GM12892 (cell line): ENCODE data around the gene TAF15.

ENCODE experiments used
- DNase-seq: peaks from one replicate; pipeline ENCODE4 v3.0.0; 2011; ENCODE audit not compliant: insufficient read length
- FAIRE-seq: peaks from 2 replicates; lab custom pipeline; 2011; peaks lifted over from hg19 to GRCh38; lab: Jason Lieb, UNC
- POLR2A ChIP-seq: IDR thresholded peaks from 2 replicates; pipeline ENCODE4 v1.6.1; 2011; ENCODE audit warnings: low read depth, low read length, control low read depth
- POLR2AphosphoS5 ChIP-seq: IDR thresholded peaks from 2 replicates; pipeline ENCODE4 v1.6.1; 2011; ENCODE audit warnings: low read depth, low read length, control low read depth
- TAF1 ChIP-seq: IDR thresholded peaks from 2 replicates; pipeline ENCODE4 v1.6.1; 2011; ENCODE audit warnings: low read depth, mild to moderate bottlenecking, control low read depth, low read length, borderline replicate concordance

The TAF15 gene

GRCh38 chr17:35841505-35841904 lies 32.2 kb downstream of the TAF15 start:
- FAIRE-seq, result no peak
- TF ChIP-seq POLR2AphosphoS5 (no peak), POLR2A (no peak), TAF1 (no peak)
- no peak for DNase-seq

GRCh38 chr17:35842239-35842638 lies 33.0 kb downstream of the TAF15 start:
- FAIRE-seq, result no peak
- DNase-seq, result no peak
- TF ChIP-seq POLR2AphosphoS5 (no peak), TAF1 (no peak), POLR2A (no peak)

GRCh38 chr17:35843698-35844097 lies 34.4 kb downstream of the TAF15 start:
- no peak for DNase-seq
- FAIRE-seq, result no peak
- TF ChIP-seq POLR2A (no peak), TAF1 (no peak), POLR2AphosphoS5 (no peak)

GRCh38 chr17:35844547-35844946 lies 35.3 kb downstream of the TAF15 start:
- FAIRE-seq, result no peak
- TF ChIP-seq POLR2A (no peak), TAF1 (no peak), POLR2AphosphoS5 (no peak)
- no peak for DNase-seq

- FAIRE-seq, result no peak
- DNase-seq, result no peak
- TF ChIP-seq POLR2A, result no peak
- TF ChIP-seq TAF1, result no peak
- no peak for TF ChIP-seq POLR2AphosphoS5
Measured at GRCh38 chr17:35846055-35846809, 36.9 kb downstream of the TAF15 start.

GRCh38 chr17:35847006-35847405 lies 37.7 kb downstream of the TAF15 start:
- no peak for DNase-seq
- no peak for FAIRE-seq
- TF ChIP-seq POLR2AphosphoS5 (no peak), POLR2A (no peak), TAF1 (no peak)

- DNase-seq, result no peak
- FAIRE-seq, result no peak
- TF ChIP-seq TAF1 (no peak), POLR2AphosphoS5 (0 out of 2 replicates have a peak, but pooled peaks have one; percentile 13), POLR2A (peak; percentile 38; the same call in 1 of the 2 replicates)
Measured at GRCh38 chr17:35847633-35848373, 38.5 kb downstream of the TAF15 start.

GRCh38 chr17:35849469-35850348 lies 40.4 kb downstream of the TAF15 start:
- FAIRE-seq (no peak), DNase-seq (peak; percentile 28)
- TF ChIP-seq TAF1 (no peak), POLR2AphosphoS5 (no peak), POLR2A (no peak)

GRCh38 chr17:35855965-35856364 lies 46.7 kb downstream of the TAF15 start:
- no peak for TF ChIP-seq POLR2A
- TF ChIP-seq TAF1, result no peak
- TF ChIP-seq POLR2AphosphoS5, result no peak
- DNase-seq, result no peak
- no peak for FAIRE-seq

GRCh38 chr17:35856603-35857002 lies 47.3 kb downstream of the TAF15 start:
- no peak for DNase-seq
- FAIRE-seq, result no peak
- no peak for TF ChIP-seq POLR2A
- TF ChIP-seq POLR2AphosphoS5, result no peak
- no peak for TF ChIP-seq TAF1

GRCh38 chr17:35864853-35865252 lies 55.6 kb downstream of the TAF15 start:
- no peak for TF ChIP-seq POLR2A
- TF ChIP-seq TAF1, result no peak
- TF ChIP-seq POLR2AphosphoS5, result no peak
- DNase-seq, result no peak
- FAIRE-seq, result no peak
